Fibroblast of lung (primary cell): ENCODE data around the gene AQP2. TPM values are rescaled to one million over a fixed set of nuclear protein-coding genes. Genes with fewer than 3 reads are reported as not detected.
A peak's percentile ranks its signal among the peaks of the same experiment; 100 is the strongest.

Experiments used
- DNase-seq, 2 donors: peaks; one replicate each; pipeline versions ENCODE4 v3.0.0 to v3.0.0-alpha.2; 2010; ENCODE audit warnings: low read depth in 2 of 2
- H2AFZ ChIP-seq: 2 replicates; pipeline ENCODE4 v1.5.1; 2012; ENCODE audit warnings: low read length, control low read depth, inconsistent platforms
- H3K27ac ChIP-seq: 2 replicates; pipeline ENCODE4 v1.5.1; 2011; ENCODE audit warnings: low read length, control low read depth; ENCODE audit not compliant: insufficient read depth
- H3K27me3 ChIP-seq: 2 replicates; pipeline ENCODE4 v1.5.1; 2011; ENCODE audit warnings: mild to moderate bottlenecking, low read length; ENCODE audit not compliant: control insufficient read depth, insufficient read depth
- H3K36me3 ChIP-seq: 2 replicates; pipeline ENCODE4 v1.5.1; 2011; ENCODE audit warnings: low read length; ENCODE audit not compliant: control insufficient read depth, insufficient read depth
- H3K4me1 ChIP-seq: 2 replicates; pipeline ENCODE4 v1.5.1; 2011; ENCODE audit warnings: low read length; ENCODE audit not compliant: control insufficient read depth, insufficient read depth; ENCODE audit errors: extremely low read depth
- H3K4me2 ChIP-seq: 2 replicates; pipeline ENCODE4 v1.5.1; 2011; ENCODE audit warnings: low read length, control low read depth; ENCODE audit not compliant: insufficient read depth; ENCODE audit errors: extremely low read depth
- H3K4me3 ChIP-seq, 4 experiments: fragments of 200-600 bp in 1 of 4; sonication (generic) in 1 of 4; replicated peaks in 1 of 4; 2 replicates each; pipeline ENCODE4 v1.5.1; 2011 to 2016; ENCODE audit warnings: low read length in 4 of 4, low read depth in 3 of 4, mild to moderate bottlenecking in 3 of 4, control low read depth in 2 of 4, inconsistent platforms in 1 of 4, mixed read lengths in 1 of 4; ENCODE audit not compliant: insufficient read depth in 1 of 4; ENCODE audit errors: control extremely low read depth in 1 of 4
- H3K79me2 ChIP-seq: 2 replicates; pipeline ENCODE4 v1.5.1; 2012; ENCODE audit warnings: mild to moderate bottlenecking, low read length, inconsistent platforms; ENCODE audit not compliant: control insufficient read depth, insufficient read depth
- H3K9ac ChIP-seq: 2 replicates; pipeline ENCODE4 v1.5.1; 2011; ENCODE audit warnings: mild to moderate bottlenecking, low read length, control low read depth; ENCODE audit not compliant: insufficient read depth
- H3K9me3 ChIP-seq: 2 replicates; pipeline ENCODE4 v1.5.1; 2012; ENCODE audit warnings: low read depth, low read length; ENCODE audit not compliant: control insufficient read depth, insufficient read depth
- H4K20me1 ChIP-seq: 2 replicates; pipeline ENCODE4 v1.5.1; 2011; ENCODE audit warnings: low read length; ENCODE audit not compliant: control insufficient read depth, insufficient read depth; ENCODE audit errors: extremely low read depth
- EZH2 ChIP-seq: IDR thresholded peaks from 2 replicates; pipeline ENCODE4 v1.5.1; 2012; ENCODE audit warnings: low read length, control low read depth, mild to moderate bottlenecking; ENCODE audit errors: missing control alignments
- polyA plus RNA-seq, 2 donors: library from polyadenylated mRNA; depleted of rRNA in 1 of 2; stranded (reverse) in 1 of 2; unstranded in 1 of 2; fragments of >200 nt; gene quantifications; 2 replicates each; pipeline ENCODE4 v1.2.1, GENCODE V29; 2011 to 2012; ENCODE audit warnings: missing spikeins in 1 of 2
- total RNA-seq: library from RNA; depleted of rRNA; stranded (reverse); fragments of >200 nt; gene quantifications from 2 replicates; pipeline ENCODE4 v1.2.1, GENCODE V29; 2014
- TF ChIP-seq, protein P1 (sequence below), 2 donors: IDR thresholded peaks in 1 of 2; conservative IDR thresholded peaks in 1 of 2; 1 replicate in 1 of 2; 2 replicates in 1 of 2; pipeline ENCODE4 v1.5.1; 2011 to 2012; ENCODE audit warnings: low read length in 2 of 2, control low read depth in 1 of 2, inconsistent platforms in 1 of 2, low read depth in 1 of 2, mild to moderate bottlenecking in 1 of 2

The AQP2 gene
- total and polyA plus RNA-seq, 2 donors (not counting 1 experiment from before 2014, with no cell fraction given), result not detected

GRCh38 chr12:49928471-49928870, 22.1 kb upstream of the AQP2 start:
- Histone ChIP-seq H4K20me1 (no peaks in the 10 kb centered on the region), H3K4me2 (no peak overlapping the region)

DNA sequence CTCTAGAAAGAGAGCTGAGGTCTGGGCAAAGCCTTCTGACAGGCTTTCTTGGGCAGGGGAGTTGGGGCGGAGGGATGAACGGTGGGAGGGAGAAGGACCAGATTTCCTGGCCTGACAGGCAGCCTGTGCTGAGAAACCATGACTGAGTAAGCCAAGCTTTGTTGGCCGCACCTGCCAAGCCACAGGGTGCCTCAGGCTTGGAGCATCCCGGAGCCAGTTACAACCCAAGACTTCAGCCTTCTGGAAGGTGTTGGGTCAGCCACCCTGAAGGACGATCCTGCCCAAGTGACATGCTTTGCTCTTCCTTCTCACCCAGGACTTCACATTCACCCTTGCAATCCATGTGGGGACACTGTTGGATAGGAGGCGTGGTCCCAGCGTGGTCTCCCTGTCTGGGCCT, 21.0 kb upstream of the AQP2 start:
- no peaks in the 10 kb centered on the region for H3K36me3 ChIP-seq
- no peaks in the 10 kb centered on the region for H3K79me2 ChIP-seq
- H3K4me3 ChIP-seq, result no peak overlapping the region
- no peaks in the 10 kb centered on the region for H3K27me3 ChIP-seq
- H3K4me2 ChIP-seq, result no peak overlapping the region
- H3K4me1 ChIP-seq, result no peaks in the 10 kb centered on the region
- no peaks in the 10 kb centered on the region for H3K9me3 ChIP-seq
- H3K9ac ChIP-seq, result no peak overlapping the region
- no peak for TF ChIP-seq EZH2
- TF ChIP-seq, protein P1, sequence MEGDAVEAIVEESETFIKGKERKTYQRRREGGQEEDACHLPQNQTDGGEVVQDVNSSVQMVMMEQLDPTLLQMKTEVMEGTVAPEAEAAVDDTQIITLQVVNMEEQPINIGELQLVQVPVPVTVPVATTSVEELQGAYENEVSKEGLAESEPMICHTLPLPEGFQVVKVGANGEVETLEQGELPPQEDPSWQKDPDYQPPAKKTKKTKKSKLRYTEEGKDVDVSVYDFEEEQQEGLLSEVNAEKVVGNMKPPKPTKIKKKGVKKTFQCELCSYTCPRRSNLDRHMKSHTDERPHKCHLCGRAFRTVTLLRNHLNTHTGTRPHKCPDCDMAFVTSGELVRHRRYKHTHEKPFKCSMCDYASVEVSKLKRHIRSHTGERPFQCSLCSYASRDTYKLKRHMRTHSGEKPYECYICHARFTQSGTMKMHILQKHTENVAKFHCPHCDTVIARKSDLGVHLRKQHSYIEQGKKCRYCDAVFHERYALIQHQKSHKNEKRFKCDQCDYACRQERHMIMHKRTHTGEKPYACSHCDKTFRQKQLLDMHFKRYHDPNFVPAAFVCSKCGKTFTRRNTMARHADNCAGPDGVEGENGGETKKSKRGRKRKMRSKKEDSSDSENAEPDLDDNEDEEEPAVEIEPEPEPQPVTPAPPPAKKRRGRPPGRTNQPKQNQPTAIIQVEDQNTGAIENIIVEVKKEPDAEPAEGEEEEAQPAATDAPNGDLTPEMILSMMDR (conservative IDR thresholded peaks at IDR 0.05 in 1 of 2, IDR thresholded peaks at IDR 0.05 in 1 of 2; ENCODE audit: low read depth in 1 of 2, low read length in 2 of 2), result no peak
- H3K27ac ChIP-seq, result no peak overlapping the region
- DNase-seq, result no peak
- H4K20me1 ChIP-seq, result no peaks in the 10 kb centered on the region
- no peak overlapping the region for H2AFZ ChIP-seq

More at GRCh38 chr12:49928471-49928870, 22.1 kb upstream of the AQP2 start:
- no peaks in the 10 kb centered on the region for H3K9me3 ChIP-seq
- H3K27ac ChIP-seq, result no peak overlapping the region
- H3K36me3 ChIP-seq, result no peaks in the 10 kb centered on the region
- TF ChIP-seq EZH2, result no peak
- TF ChIP-seq, protein P1 (conservative IDR thresholded peaks at IDR 0.05 in 1 of 2, IDR thresholded peaks at IDR 0.05 in 1 of 2; ENCODE audit: low read depth in 1 of 2, low read length in 2 of 2), result no peak
- H3K4me3 ChIP-seq, result no peak overlapping the region
- DNase-seq, result no peak
- no peaks in the 10 kb centered on the region for H3K79me2 ChIP-seq
- H3K9ac ChIP-seq, result no peak overlapping the region
- no peaks in the 10 kb centered on the region for H3K4me1 ChIP-seq
- H2AFZ ChIP-seq, result no peak overlapping the region
- H3K27me3 ChIP-seq, result no peaks in the 10 kb centered on the region

DNA sequence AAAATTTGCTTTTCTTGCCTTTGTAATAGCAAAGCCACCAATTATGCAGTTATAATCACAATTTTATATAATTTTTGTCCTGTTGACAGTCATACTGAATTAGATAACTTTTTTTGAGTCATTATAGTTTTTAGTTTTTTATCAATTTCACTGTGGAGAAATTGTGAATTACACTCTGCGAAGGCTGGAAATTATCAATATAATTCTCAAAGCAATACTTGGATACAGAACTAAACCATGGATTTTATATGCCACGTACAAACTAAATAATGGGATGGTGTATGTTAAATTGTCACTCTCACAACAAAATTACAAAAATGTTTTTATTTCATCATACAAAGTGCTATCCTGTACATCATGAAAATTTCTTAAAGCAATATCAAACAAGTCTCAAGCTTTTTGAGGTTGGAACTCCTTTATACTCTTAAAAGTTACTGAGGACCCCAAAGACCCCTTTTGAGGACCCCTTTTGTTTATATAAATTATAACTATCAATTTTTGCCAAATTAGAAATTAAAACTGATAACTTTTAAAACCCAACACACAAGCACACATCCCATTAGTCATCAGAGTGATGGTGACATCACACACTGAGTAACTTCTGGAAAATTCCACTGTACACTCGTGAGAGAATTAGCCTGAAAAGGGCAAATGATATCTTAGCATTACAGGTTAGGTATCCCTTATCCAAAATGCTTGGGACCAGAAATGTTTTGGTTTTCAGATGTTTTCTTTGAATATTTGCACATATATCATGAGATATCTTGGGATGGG, 19.8 kb upstream of the AQP2 start:
- Histone ChIP-seq H3K4me2 (no peak overlapping the region), H4K20me1 (no peaks in the 10 kb centered on the region), H3K79me2 (no peaks in the 10 kb centered on the region), H3K9ac (no peak overlapping the region), H3K27ac (no peak overlapping the region), H3K9me3 (no peaks in the 10 kb centered on the region), H3K4me1 (no peaks in the 10 kb centered on the region), H3K36me3 (no peaks in the 10 kb centered on the region), H3K27me3 (no peaks in the 10 kb centered on the region), H3K4me3 (no peak overlapping the region), H2AFZ (no peak overlapping the region)
- DNase-seq, result peak; percentile 62 to 72
- TF ChIP-seq, protein P1 (conservative IDR thresholded peaks at IDR 0.05 in 1 of 2, IDR thresholded peaks at IDR 0.05 in 1 of 2; ENCODE audit: low read depth in 1 of 2, low read length in 2 of 2), result no peak
- no peak for TF ChIP-seq EZH2
